Liver (tissue), 9 donors: ENCODE measurements around the gene DENND2D. TPM values are rescaled to one million over a fixed set of nuclear protein-coding genes. Genes with fewer than 3 reads are reported as not detected.
A peak's percentile ranks its signal among the peaks of the same experiment; 100 is the strongest.

ENCODE experiments used
- DNase-seq: peaks from one replicate; pipeline ENCODE4 v3.0.0-alpha.2; 2017; ENCODE audit warnings: low spot score
- H3K27ac ChIP-seq, 2 donors: one replicate each; pipeline ENCODE4 v1.7.0; 2013; ENCODE audit warnings: inconsistent platforms in 2 of 2, low read length in 2 of 2, control low read depth in 1 of 2, low read depth in 1 of 2, mild to moderate bottlenecking in 1 of 2
- H3K27me3 ChIP-seq, 4 donors: one replicate each; pipeline versions ENCODE4 v1.6.1 to v1.7.0; 2013; ENCODE audit warnings: low read length in 3 of 4, inconsistent platforms in 1 of 4, mild to moderate bottlenecking in 1 of 4, moderate library complexity in 1 of 4; ENCODE audit not compliant: control insufficient read depth in 4 of 4, insufficient read depth in 4 of 4
- H3K36me3 ChIP-seq, 4 donors: one replicate each; pipeline versions ENCODE4 v1.6.1 to v1.7.0; 2013; ENCODE audit warnings: low read length in 3 of 4, mild to moderate bottlenecking in 3 of 4, low read depth in 1 of 4, moderate library complexity in 1 of 4; ENCODE audit not compliant: control insufficient read depth in 4 of 4, insufficient read depth in 3 of 4
- H3K4me1 ChIP-seq, 4 donors: one replicate each; pipeline versions ENCODE4 v1.6.1 to v1.7.0; 2013; ENCODE audit warnings: low read length in 3 of 4, mild to moderate bottlenecking in 3 of 4, moderate library complexity in 1 of 4; ENCODE audit not compliant: control insufficient read depth in 4 of 4, insufficient read depth in 4 of 4
- H3K4me3 ChIP-seq, 3 donors: one replicate each; pipeline versions ENCODE4 v1.6.1 to v1.7.0; 2013; ENCODE audit warnings: low read length in 3 of 3, control low read depth in 1 of 3, low read depth in 1 of 3, mild to moderate bottlenecking in 1 of 3
- H3K9ac ChIP-seq, 2 donors: one replicate each; pipeline ENCODE4 v1.7.0; 2013; ENCODE audit warnings: low read length in 2 of 2, mild to moderate bottlenecking in 2 of 2, moderate library complexity in 2 of 2, control low read depth in 1 of 2, low read depth in 1 of 2
- H3K9me3 ChIP-seq, 4 donors: one replicate each; pipeline versions ENCODE4 v1.6.1 to v1.7.0; 2013; ENCODE audit warnings: low read length in 3 of 4; ENCODE audit not compliant: control insufficient read depth in 4 of 4
- EGR1 ChIP-seq, 2 donors: IDR thresholded peaks; 2 replicates each; pipeline ENCODE4 v1.6.1; 2016 to 2018; ENCODE audit warnings: antibody characterized with exemption in 2 of 2, low read depth in 2 of 2
- FOXA1 ChIP-seq: IDR thresholded peaks from 2 replicates; pipeline ENCODE4 v1.6.1; 2016; ENCODE audit warnings: antibody characterized with exemption
- FOXA2 ChIP-seq: IDR thresholded peaks from 2 replicates; pipeline ENCODE4 v1.6.1; 2016; ENCODE audit warnings: antibody characterized with exemption
- GABPA ChIP-seq, 2 donors: IDR thresholded peaks in 1 of 2; conservative IDR thresholded peaks in 1 of 2; 2 replicates each; pipeline ENCODE4 v1.6.1; 2016; ENCODE audit warnings: antibody characterized with exemption in 2 of 2, mild to moderate bottlenecking in 1 of 2, moderate library complexity in 1 of 2
- HNF4A ChIP-seq, 2 donors: conservative IDR thresholded peaks; 2 replicates each; pipeline ENCODE4 v1.6.1; 2016; ENCODE audit warnings: antibody characterized with exemption in 2 of 2, mild to moderate bottlenecking in 2 of 2
- HNF4G ChIP-seq: IDR thresholded peaks from 2 replicates; pipeline ENCODE4 v1.6.1; 2016; ENCODE audit warnings: antibody characterized with exemption
- JUND ChIP-seq, 2 donors: IDR thresholded peaks; 2 replicates each; pipeline ENCODE4 v1.6.1; 2016; ENCODE audit warnings: antibody characterized with exemption in 2 of 2
- NR2F2 ChIP-seq: IDR thresholded peaks from 2 replicates; pipeline ENCODE4 v1.6.1; 2016; ENCODE audit warnings: antibody characterized with exemption
- RAD21 ChIP-seq, 2 donors: IDR thresholded peaks; 2 replicates each; pipeline ENCODE4 v1.6.1; 2016; ENCODE audit warnings: antibody characterized with exemption in 2 of 2, mild to moderate bottlenecking in 2 of 2
- RXRA ChIP-seq, 2 donors: IDR thresholded peaks; 2 replicates each; pipeline ENCODE4 v1.6.1; 2017 to 2018; ENCODE audit warnings: antibody characterized with exemption in 2 of 2, mild to moderate bottlenecking in 1 of 2
- SP1 ChIP-seq: IDR thresholded peaks from 2 replicates; pipeline ENCODE4 v1.6.1; 2018; ENCODE audit warnings: antibody characterized with exemption, mild to moderate bottlenecking
- TAF1 ChIP-seq: conservative IDR thresholded peaks from 2 replicates; pipeline ENCODE4 v1.6.1; 2016; ENCODE audit warnings: antibody characterized with exemption, mild to moderate bottlenecking
- YY1 ChIP-seq: IDR thresholded peaks from 2 replicates; pipeline ENCODE4 v1.6.1; 2016; ENCODE audit warnings: antibody characterized with exemption, mild to moderate bottlenecking
- WGBS: extraction: QIAGEN DNeasy Blood & Tissue Kit; methylation state at CpG from one replicate; pipeline ENCODE4 v1.1.7; 2013; 5-methylcytosine and 5-hydroxymethylcytosine counted together
- polyA plus RNA-seq, 2 donors: library from polyadenylated mRNA; stranded (reverse) in 1 of 2; unstranded in 1 of 2; fragments of 200-250 nt in 1 of 2; fragments of >200 nt in 1 of 2; fragmentation: Nextera tagmentation in 1 of 2; extraction: Ambion mirVana in 1 of 2; gene quantifications; one replicate each; pipeline versions ENCODE4 v1.2.1 to v1.2.3, GENCODE V29; 2013 to 2015
- total RNA-seq, 2 donors: library from RNA; depleted of rRNA; stranded (reverse); fragments of >200 nt; gene quantifications; one replicate each; pipeline ENCODE4 v1.2.3, GENCODE V29; 2014
- TF ChIP-seq, protein P1 (sequence below): IDR thresholded peaks from 2 replicates; pipeline ENCODE4 v1.6.1; 2016; ENCODE audit warnings: antibody characterized with exemption
- TF ChIP-seq, protein P2 (sequence below): fragments of 150-350 bp; IDR thresholded peaks from 2 replicates; pipeline ENCODE4 v1.5.1; 2017; ENCODE audit warnings: improper control_type of control experiment, low read depth, low read length; ENCODE audit not compliant: missing input control
- TF ChIP-seq, protein P3 (sequence below): IDR thresholded peaks from 2 replicates; pipeline ENCODE4 v1.6.1; 2016; ENCODE audit warnings: antibody characterized with exemption, mild to moderate bottlenecking
- TF ChIP-seq, protein P4 (sequence below): IDR thresholded peaks from 2 replicates; pipeline ENCODE4 v1.6.1; 2016; ENCODE audit warnings: antibody characterized with exemption
- TF ChIP-seq, protein P5 (sequence below): IDR thresholded peaks from 2 replicates; pipeline ENCODE4 v1.6.1; 2016; ENCODE audit warnings: antibody characterized with exemption
- donor health status: healthy.
- donor health status: healthy.
- donor health status: healthy.
- donor health status: healthy.
- donor health status: healthy.

The DENND2D gene
- total and polyA plus RNA-seq, 4 donors, result 8.8 to 20.7 (median 12.8) TPM

DNA sequence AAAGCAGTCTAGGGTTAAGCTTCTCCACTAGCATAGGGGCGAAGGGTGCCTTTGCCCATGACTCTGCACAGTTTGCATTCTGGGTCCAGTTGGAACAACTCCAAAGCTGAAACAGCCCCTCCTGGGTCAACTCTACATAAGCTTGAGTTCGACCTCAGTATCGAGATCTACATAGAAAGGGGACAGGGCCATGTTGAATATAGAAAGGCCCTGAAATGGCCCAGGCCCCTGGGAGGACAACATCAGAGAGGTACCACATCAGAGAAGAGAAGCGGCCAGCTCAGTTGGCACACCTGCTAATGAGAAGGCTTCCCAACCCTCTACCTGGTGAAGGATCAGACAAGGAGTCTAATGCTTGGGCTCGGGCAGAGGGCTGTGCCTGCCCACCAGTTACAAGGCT is 1.6 kb downstream of the DENND2D start:
- peak overlapping the region in 1 of 2 donors; percentile 80 for H3K27ac ChIP-seq
- peaks cover 16 to 85% (median 71%) of the 10 kb centered on the region in 4 donors for H3K4me1 ChIP-seq
- 89% methylated on average over 5 of the region's 5 CpGs for WGBS
- H3K4me3 ChIP-seq, result peak overlapping the region in 2 of 3 donors; percentile 7 to 16
- no peaks in the 10 kb centered on the region for H3K27me3 ChIP-seq
- TF ChIP-seq HNF4G (no peak), FOXA2 (no peak), HNF4A (conservative IDR thresholded peaks at IDR 0.05) (no peak), YY1 (no peak), SP1 (no peak), FOXA1 (no peak), JUND (IDR thresholded peaks at IDR 0.05) (no peak), GABPA (IDR thresholded peaks at IDR 0.05 in 1 of 2, conservative IDR thresholded peaks at IDR 0.05 in 1 of 2) (no peak), EGR1 (IDR thresholded peaks at IDR 0.05; ENCODE audit: low read depth in 2 of 2) (no peak), NR2F2 (no peak), TAF1 (no peak), RXRA (IDR thresholded peaks at IDR 0.05) (no peak), RAD21 (IDR thresholded peaks at IDR 0.05) (no peak)
- TF ChIP-seq, protein P1, sequence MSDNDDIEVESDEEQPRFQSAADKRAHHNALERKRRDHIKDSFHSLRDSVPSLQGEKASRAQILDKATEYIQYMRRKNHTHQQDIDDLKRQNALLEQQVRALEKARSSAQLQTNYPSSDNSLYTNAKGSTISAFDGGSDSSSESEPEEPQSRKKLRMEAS, result no peak
- TF ChIP-seq, protein P2, sequence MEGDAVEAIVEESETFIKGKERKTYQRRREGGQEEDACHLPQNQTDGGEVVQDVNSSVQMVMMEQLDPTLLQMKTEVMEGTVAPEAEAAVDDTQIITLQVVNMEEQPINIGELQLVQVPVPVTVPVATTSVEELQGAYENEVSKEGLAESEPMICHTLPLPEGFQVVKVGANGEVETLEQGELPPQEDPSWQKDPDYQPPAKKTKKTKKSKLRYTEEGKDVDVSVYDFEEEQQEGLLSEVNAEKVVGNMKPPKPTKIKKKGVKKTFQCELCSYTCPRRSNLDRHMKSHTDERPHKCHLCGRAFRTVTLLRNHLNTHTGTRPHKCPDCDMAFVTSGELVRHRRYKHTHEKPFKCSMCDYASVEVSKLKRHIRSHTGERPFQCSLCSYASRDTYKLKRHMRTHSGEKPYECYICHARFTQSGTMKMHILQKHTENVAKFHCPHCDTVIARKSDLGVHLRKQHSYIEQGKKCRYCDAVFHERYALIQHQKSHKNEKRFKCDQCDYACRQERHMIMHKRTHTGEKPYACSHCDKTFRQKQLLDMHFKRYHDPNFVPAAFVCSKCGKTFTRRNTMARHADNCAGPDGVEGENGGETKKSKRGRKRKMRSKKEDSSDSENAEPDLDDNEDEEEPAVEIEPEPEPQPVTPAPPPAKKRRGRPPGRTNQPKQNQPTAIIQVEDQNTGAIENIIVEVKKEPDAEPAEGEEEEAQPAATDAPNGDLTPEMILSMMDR, result no peak
- TF ChIP-seq, protein P3, sequence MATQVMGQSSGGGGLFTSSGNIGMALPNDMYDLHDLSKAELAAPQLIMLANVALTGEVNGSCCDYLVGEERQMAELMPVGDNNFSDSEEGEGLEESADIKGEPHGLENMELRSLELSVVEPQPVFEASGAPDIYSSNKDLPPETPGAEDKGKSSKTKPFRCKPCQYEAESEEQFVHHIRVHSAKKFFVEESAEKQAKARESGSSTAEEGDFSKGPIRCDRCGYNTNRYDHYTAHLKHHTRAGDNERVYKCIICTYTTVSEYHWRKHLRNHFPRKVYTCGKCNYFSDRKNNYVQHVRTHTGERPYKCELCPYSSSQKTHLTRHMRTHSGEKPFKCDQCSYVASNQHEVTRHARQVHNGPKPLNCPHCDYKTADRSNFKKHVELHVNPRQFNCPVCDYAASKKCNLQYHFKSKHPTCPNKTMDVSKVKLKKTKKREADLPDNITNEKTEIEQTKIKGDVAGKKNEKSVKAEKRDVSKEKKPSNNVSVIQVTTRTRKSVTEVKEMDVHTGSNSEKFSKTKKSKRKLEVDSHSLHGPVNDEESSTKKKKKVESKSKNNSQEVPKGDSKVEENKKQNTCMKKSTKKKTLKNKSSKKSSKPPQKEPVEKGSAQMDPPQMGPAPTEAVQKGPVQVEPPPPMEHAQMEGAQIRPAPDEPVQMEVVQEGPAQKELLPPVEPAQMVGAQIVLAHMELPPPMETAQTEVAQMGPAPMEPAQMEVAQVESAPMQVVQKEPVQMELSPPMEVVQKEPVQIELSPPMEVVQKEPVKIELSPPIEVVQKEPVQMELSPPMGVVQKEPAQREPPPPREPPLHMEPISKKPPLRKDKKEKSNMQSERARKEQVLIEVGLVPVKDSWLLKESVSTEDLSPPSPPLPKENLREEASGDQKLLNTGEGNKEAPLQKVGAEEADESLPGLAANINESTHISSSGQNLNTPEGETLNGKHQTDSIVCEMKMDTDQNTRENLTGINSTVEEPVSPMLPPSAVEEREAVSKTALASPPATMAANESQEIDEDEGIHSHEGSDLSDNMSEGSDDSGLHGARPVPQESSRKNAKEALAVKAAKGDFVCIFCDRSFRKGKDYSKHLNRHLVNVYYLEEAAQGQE, result no peak
- TF ChIP-seq, protein P4, sequence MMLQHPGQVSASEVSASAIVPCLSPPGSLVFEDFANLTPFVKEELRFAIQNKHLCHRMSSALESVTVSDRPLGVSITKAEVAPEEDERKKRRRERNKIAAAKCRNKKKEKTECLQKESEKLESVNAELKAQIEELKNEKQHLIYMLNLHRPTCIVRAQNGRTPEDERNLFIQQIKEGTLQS, result no peak
- TF ChIP-seq, protein P5, sequence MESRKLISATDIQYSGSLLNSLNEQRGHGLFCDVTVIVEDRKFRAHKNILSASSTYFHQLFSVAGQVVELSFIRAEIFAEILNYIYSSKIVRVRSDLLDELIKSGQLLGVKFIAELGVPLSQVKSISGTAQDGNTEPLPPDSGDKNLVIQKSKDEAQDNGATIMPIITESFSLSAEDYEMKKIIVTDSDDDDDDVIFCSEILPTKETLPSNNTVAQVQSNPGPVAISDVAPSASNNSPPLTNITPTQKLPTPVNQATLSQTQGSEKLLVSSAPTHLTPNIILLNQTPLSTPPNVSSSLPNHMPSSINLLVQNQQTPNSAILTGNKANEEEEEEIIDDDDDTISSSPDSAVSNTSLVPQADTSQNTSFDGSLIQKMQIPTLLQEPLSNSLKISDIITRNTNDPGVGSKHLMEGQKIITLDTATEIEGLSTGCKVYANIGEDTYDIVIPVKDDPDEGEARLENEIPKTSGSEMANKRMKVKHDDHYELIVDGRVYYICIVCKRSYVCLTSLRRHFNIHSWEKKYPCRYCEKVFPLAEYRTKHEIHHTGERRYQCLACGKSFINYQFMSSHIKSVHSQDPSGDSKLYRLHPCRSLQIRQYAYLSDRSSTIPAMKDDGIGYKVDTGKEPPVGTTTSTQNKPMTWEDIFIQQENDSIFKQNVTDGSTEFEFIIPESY, result no peak
- no peaks in the 10 kb centered on the region for H3K9me3 ChIP-seq
- peak overlapping the region in 1 of 2 donors; percentile 37 for H3K9ac ChIP-seq
- peaks cover 0 to 17% (median 1%) of the 10 kb centered on the region in 4 donors for H3K36me3 ChIP-seq
- DNase-seq, result no peak
